ENCODE measurements around the gene ECM2. TPM values are rescaled to one million over a fixed set of nuclear protein-coding genes. Genes with fewer than 3 reads are reported as not detected.

The ECM2 gene
- total RNA-seq, 2 donors from 2014 or later: 63.6 to 78.7 TPM

DNA sequence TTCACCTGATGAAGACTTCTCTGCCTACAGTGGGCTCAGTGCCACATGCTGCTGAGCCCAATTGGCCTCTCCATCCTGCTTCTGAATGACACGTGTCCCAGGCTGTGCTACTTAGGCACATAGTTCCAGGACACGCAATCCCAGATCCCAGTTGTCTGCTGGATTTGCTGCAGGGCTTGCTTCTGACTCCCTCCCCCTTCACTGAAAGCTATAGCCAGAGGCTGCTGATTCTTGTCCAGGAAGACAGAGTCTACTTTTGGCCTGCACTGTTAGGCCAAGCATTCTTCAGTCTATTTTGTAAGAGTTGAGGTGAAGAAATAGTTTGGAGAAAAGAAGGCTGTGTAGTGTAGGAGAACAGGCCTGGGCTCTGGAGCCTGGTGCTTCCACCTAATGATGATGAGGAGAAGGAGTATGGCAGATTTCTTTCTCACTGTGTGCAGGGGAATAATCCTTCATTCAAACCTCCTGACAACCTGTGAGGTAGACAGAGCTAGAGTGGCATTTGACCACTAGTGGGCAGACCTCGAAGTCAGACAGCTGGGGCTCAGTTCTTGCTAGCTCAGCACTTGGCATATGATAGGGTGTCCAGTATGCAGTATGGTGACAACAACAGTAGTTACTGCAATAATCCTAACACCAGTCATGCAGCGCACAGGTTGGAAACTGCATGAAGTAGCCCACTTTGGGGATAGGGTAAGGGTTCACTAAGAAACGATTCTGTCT lies 34.0 kb downstream of the ECM2 start:
- H3K27me3 ChIP-seq (replicated peaks; ENCODE audit: insufficient read depth): no peaks in the 10 kb centered on the region
- TF ChIP-seq, protein P1, sequence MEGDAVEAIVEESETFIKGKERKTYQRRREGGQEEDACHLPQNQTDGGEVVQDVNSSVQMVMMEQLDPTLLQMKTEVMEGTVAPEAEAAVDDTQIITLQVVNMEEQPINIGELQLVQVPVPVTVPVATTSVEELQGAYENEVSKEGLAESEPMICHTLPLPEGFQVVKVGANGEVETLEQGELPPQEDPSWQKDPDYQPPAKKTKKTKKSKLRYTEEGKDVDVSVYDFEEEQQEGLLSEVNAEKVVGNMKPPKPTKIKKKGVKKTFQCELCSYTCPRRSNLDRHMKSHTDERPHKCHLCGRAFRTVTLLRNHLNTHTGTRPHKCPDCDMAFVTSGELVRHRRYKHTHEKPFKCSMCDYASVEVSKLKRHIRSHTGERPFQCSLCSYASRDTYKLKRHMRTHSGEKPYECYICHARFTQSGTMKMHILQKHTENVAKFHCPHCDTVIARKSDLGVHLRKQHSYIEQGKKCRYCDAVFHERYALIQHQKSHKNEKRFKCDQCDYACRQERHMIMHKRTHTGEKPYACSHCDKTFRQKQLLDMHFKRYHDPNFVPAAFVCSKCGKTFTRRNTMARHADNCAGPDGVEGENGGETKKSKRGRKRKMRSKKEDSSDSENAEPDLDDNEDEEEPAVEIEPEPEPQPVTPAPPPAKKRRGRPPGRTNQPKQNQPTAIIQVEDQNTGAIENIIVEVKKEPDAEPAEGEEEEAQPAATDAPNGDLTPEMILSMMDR (IDR thresholded peaks at IDR 0.05): peak; percentile 21
- ATAC-seq (ENCODE audit: insufficient number of reproducible peaks, low FRiP score, low read depth) (peak; percentile 70), DNase-seq (ENCODE audit: low spot score) (peak; percentile 25)
- peak overlapping the region; percentile 70 to 79 for H3K27ac ChIP-seq
- H3K4me3 ChIP-seq: no peak overlapping the region
- no peaks in the 10 kb centered on the region for H3K9me3 ChIP-seq
- no peaks in the 10 kb centered on the region for H3K36me3 ChIP-seq
- H3K4me1 ChIP-seq (ENCODE audit: control insufficient read depth in 1 of 2, low read depth in 2 of 2): peaks cover 29 to 68% of the 10 kb centered on the region in 2 donors

- ATAC-seq (ENCODE audit: insufficient number of reproducible peaks, low FRiP score, low read depth) (no peak), DNase-seq (ENCODE audit: low spot score) (no peak)
- Histone ChIP-seq H3K4me3 (no peak overlapping the region), H3K27ac (peak overlapping the region; percentile 70 to 79), H3K9me3 (no peaks in the 10 kb centered on the region), H3K4me1 (ENCODE audit: control insufficient read depth in 1 of 2, low read depth in 2 of 2) (peaks cover 24 to 71% of the 10 kb centered on the region in 2 donors), H3K27me3 (replicated peaks; ENCODE audit: insufficient read depth) (no peaks in the 10 kb centered on the region), H3K36me3 (no peaks in the 10 kb centered on the region)
- TF ChIP-seq, protein P1 (IDR thresholded peaks at IDR 0.05): no peak
Measured at GRCh38 chr9:92500725-92501124, 35.1 kb downstream of the ECM2 start.

GRCh38 chr9:92499701-92500100 lies 36.1 kb downstream of the ECM2 start:
- H3K27ac ChIP-seq: peak overlapping the region; percentile 53 to 60
- no peak overlapping the region for H3K4me3 ChIP-seq
- H3K36me3 ChIP-seq: no peaks in the 10 kb centered on the region
- no peak for ATAC-seq (ENCODE audit: insufficient number of reproducible peaks, low FRiP score, low read depth)
- DNase-seq (ENCODE audit: low spot score): no peak
- H3K27me3 ChIP-seq (replicated peaks; ENCODE audit: insufficient read depth): no peaks in the 10 kb centered on the region
- peaks cover 15 to 66% of the 10 kb centered on the region in 2 donors for H3K4me1 ChIP-seq (ENCODE audit: control insufficient read depth in 1 of 2, low read depth in 2 of 2)
- TF ChIP-seq, protein P1 (IDR thresholded peaks at IDR 0.05): no peak
- H3K9me3 ChIP-seq: no peaks in the 10 kb centered on the region

DNA sequence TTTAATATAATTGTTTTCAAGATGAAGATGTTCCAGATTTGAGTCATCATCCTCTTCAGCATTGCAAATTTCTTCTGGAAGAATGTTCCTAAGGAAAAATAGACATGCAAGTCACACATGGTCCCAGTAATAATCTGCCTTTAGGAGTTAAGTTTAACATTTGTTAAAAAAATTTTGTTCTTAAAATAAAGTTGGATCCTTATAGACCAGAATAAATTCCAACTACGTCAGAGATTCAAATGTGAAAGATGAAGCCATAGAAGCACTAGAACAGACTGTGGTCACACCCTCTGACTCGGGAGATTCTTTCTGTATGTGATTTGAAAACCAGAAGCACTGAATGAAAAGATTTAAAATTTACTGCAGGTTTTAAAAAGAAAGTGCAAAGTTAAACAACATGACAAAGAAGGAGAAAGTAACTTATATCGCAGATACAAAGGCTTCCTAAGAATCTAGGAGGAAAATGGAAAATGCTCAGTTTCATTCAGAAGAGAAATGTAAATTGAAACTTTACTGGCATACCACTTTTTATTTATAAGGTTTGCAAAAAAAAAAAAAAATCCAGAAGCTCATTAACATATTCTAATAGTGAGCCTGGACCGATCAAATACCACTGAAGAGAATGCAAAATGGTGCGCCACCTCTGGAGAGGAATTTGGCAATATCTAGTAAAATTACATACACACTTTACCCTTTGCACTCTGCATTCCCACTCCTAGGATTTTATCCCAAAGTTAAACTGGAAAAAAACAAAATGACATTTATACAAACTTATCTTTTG lies 39.2 kb downstream of the ECM2 start:
- ATAC-seq (ENCODE audit: insufficient number of reproducible peaks, low FRiP score, low read depth) (no peak), DNase-seq (ENCODE audit: low spot score) (no peak)
- Histone ChIP-seq H3K36me3 (no peaks in the 10 kb centered on the region), H3K27me3 (replicated peaks; ENCODE audit: insufficient read depth) (no peaks in the 10 kb centered on the region), H3K9me3 (no peaks in the 10 kb centered on the region), H3K27ac (no peak overlapping the region), H3K4me3 (no peak overlapping the region), H3K4me1 (ENCODE audit: control insufficient read depth in 1 of 2, low read depth in 2 of 2) (peaks cover 5 to 49% of the 10 kb centered on the region in 2 donors)
- TF ChIP-seq, protein P1 (IDR thresholded peaks at IDR 0.05): no peak

GRCh38 chr9:92494856-92495255 lies 40.9 kb downstream of the ECM2 start:
- ATAC-seq (ENCODE audit: insufficient number of reproducible peaks, low FRiP score, low read depth): no peak
- Histone ChIP-seq H3K4me1 (ENCODE audit: control insufficient read depth in 1 of 2, low read depth in 2 of 2) (peaks cover 0 to 55% of the 10 kb centered on the region in 2 donors), H3K9me3 (no peaks in the 10 kb centered on the region), H3K27ac (no peak overlapping the region), H3K4me3 (no peak overlapping the region), H3K27me3 (replicated peaks; ENCODE audit: insufficient read depth) (no peaks in the 10 kb centered on the region), H3K36me3 (no peaks in the 10 kb centered on the region)
- TF ChIP-seq, protein P1 (IDR thresholded peaks at IDR 0.05): no peak
- DNase-seq (ENCODE audit: low spot score): no peak
